NCI-H748 (cell line): ENCODE data around the gene PPP1R7.
"Not testable (repeated sequence)": the region's sequence is repeated elsewhere in the genome, so short reads cannot be mapped to it uniquely, and the experiment has no call there.

Experiments used
- DNase-seq: peaks from one replicate; lab custom pipeline; 2025; ENCODE audit not compliant: unreplicated experiment; lab: John Stamatoyannopoulos, UW

PPP1R7 gene, protein sequence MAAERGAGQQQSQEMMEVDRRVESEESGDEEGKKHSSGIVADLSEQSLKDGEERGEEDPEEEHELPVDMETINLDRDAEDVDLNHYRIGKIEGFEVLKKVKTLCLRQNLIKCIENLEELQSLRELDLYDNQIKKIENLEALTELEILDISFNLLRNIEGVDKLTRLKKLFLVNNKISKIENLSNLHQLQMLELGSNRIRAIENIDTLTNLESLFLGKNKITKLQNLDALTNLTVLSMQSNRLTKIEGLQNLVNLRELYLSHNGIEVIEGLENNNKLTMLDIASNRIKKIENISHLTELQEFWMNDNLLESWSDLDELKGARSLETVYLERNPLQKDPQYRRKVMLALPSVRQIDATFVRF

DNA sequence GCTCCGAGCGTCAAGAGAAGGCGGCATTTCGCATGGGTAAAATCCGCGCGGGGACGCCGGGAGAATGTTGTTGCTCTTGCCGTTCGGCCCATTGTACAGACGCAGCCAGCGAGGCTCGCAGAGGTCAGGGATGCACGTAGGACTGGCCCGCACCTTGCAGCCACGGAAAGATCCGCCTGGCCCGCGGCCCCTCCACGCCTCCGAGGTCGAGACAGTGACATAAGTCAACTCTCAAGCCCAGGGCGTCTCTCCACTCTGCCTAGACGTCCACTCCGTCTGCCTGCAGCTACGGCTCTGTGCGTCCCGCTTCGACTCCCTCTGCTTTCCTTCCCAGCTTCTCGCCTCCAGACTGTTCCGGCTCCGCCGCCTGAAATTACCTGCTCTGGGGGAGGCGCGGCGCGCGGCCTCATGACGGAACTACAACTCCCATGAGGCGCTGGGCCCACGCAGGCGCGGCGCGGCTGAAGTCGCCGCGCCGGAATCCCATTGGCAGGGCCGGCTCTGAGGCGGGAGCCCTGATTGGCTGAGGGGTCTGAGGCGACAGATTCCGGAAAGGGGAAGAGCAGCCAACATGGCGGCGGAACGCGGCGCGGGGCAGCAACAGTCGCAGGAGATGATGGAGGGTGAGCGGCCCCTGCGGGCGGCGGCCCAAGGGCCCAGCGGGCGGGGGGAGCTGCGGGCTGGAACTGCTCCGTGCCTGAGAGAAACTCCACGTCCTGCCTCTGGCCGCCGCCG is at the start of gene PPP1R7:
Gene PPP1R7 (plus strand): TSS at position 543 of the 735 bp plus-strand sequence. CDS start 29 bp downstream, at position 572.
- peak; percentile 98 for DNase-seq

DNA sequence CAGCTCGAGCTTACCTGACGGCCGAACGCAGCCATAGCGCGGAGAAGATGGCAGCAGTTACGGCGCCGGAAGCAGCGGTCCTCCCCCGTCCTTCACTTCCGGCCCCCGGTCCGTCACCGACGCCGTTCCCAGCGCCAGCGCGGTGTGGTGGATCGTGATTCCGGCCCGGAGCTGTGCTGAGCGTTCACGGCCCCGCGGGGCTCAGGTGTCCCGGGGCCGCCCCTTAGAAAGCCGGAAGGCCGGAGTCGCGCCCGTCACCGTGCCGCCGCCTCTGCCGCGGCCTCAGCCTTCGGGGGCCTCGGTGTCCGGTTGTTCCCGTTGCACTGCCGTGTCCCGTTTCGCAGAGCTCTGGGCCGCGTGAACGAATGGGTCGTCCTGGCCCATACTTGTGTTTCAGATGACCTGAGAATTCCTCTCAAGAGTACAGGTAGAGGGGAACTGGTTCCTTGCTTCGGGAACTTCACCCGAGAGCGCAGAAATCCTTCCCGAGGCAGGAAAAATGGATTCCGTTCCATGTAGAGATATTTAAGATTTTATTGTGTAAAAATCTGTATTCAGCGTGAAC is 47.9 kb upstream of the PPP1R7 start, which contains the start of gene MTERF4:
Gene MTERF4 (minus strand): TSS at position 49 of the 565 bp plus-strand sequence. CDS start 14 bp downstream, at position 35.
- peak; percentile 91 for DNase-seq

DNA sequence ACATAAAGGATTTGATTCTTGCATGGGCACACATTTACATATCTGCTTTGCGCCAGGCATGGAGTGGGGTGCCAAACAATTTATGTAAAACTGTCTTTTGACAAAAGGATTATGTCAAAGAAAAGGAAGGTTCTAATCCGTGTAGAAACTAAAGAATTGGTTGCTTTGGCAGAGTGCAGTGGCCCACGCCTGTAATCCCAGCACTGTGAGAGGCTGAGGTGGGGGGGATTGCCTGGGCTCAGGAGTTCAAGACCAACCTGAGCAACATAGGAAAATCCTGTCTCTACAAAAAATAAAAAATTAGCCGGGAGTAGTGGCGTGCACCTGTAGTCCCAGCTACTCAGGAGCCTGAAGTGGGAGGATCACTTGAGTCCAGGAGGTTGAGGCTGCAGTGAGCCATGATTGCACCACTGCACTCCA is 47.1 kb upstream of the PPP1R7 start:
- no peak for DNase-seq

DNA sequence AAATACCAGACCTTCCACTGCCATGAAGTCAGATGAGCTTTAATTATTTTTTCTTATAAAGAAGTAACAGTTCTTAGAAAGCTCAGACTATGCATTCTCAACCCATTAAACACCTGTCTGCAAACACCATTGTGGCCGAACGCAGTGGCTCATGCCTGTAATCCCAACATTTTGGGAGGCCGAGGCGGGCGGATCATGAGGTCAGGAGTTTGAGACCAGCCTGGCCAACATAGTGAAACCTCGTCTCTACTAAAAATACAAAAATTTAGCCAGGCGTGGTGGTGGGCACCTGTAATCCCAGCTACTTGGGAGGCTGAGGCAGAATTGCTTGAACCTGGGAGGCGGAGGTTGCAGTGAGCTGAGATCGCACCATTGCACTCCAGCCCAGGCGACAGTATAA is 45.7 kb upstream of the PPP1R7 start:
- DNase-seq: not testable (repeated sequence)

DNA sequence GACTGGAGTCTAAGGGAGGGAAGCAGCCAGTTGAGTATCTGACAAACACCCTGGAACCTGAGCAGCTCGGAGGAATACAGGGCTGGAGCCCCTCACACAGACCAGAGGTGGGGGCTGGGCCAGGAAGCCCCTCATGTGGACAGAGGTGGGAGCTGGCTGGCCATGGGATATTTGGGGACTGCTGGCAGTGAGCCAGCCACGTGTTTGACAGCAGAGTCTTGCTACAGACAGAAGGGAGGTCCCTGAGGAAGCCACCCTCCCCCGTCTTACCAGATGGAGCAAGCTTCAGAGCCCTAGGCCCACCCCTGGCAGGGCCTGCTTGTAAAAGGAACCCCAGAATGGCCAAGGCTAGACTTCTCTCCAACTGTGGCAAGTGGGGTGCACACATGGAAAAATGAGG is 44.6 kb upstream of the PPP1R7 start:
- no peak for DNase-seq

DNA sequence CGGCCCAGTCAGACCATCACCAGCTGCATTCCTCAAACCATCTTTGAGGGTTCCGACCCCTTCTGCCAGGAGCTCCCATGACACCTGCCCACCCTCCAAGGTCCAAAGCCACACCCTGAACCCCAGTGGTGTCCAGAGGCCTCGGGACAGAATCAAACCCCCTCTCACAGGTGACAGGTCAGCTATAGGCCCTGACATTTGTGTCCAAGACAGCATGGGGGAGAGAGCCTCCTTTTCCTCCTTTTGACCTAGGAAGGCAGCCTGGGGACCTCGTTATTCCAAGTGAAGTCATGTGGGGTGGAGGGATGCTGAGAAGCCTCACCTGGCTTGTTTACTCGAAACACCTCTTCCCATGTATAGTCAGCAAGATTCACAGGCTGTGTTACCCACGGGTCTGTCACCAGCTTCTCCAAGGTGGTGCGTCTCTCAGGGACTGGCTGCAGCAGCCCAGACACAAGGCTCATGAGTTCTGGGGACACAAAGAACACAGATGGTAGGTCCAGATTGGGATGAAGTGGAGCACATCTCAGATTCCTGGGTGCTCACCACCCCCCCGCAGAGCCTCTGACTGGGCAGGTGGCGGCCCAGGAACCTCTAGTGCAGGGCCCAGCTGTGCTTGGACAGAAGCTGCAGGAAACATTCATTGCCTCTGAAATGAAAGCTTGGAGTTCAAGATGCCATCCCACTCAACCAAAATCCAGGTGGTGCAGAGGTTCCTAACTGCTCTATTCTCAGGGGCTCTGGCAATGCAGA is 43.1 kb upstream of the PPP1R7 start:
- DNase-seq: no peak

DNA sequence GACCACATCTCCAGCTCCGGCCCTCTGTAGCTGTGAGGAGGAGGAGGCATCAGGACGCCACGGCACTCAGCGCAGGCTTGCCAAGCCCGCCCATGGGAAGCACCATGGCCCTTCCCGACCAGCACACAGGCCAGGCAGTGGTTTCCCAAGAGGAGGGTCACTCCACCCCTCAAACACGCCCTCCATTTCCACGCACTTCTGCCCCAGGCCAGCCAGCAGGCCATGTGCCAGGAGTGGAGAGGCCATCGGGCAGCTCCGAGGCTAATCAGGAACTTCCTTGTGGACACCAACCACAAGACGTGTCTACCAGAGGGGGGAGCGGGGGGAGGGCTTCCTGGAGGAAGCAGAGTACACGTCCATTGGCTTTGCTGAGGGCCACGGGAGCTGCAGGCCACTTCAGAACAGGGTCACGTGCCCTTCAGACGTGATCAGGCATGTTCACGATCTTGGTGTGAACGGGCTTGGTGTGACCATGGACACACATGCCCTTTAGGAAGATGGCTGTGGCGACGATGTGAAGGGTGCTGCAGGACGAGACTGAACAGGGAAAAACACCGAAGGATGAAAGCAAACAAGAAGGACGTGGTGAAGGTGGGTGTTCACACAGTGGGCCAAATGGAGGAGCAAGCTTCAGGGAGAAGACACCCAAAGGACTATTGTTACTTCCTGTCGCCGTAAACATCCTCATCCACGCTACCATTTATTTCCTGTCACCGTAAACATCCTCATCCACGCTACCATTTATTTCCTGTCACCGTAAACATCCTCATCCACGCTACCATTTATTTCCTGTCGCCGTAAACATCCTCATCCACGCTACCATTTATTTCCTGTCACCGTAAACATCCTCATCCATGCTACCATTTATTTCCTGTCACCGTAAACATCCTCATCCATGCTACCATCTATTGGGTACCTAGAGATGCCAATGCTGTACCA is 41.7 kb upstream of the PPP1R7 start:
- DNase-seq: no peak

DNA sequence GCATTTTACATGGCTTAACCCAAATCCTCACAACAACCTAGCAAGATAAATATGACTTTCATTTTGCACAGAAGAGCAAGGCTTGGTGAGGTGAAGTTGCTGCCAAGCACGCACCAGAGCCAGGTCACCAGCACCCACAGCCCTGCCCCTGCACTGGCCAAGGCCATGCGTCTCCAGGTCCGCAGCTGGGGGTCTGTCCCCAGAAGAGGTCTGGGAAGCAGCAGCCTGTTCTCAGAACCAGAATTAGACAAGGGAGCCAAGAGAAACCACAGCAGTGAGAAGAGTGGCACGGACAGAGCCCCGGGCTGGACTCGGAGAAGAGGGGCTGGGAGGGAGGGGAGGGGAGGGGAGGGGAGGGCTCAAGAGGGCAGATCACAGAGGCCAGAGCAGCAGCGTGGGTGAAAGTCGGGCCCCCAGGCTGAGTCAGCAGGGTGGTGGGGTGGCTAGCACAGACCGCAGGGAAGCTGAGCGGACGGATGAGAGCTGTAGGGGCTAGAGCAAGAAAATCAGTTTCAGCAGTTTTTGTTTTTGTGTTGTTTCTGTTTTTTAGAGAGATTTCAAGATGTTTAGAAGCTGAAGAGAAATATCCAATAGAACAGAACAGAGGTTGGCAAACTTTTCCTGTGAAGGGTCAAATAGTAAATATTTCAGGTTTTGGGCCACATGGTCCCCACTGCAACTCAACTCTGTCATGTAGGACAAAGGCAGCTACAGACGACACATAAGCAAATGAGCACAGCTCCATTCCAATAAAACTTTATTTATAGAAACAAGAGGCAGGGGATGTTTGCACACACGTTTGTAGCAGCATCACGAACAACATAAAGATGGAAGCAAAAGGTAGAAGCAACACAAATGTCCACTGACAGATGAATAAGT is 40.8 kb upstream of the PPP1R7 start:
- DNase-seq: no peak

DNA sequence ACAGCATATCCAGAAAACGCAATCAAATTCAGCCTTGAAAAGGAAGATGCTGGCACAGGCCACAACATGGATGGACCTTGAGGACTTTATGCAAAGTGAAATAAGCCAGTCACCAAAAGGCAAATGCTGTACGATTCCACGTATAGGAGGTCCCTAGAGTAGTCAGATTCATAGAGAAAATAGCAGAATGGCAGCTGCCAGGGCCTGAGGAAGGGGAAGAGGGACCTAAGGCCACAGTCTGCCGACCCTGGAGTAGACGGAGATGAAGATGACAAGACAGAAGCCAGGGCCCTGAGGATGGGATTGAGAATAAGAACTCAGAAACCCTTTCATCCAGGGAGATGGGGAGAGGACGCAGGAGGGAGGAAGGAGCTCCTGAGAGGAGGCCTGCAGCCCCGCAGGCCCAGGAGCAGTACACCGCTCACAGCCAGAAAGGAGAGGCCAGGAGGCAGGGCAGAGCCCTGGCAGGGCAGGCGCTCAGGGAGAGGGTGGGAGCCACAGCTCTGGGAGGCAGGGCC is 40.1 kb upstream of the PPP1R7 start:
- DNase-seq: no peak

DNA sequence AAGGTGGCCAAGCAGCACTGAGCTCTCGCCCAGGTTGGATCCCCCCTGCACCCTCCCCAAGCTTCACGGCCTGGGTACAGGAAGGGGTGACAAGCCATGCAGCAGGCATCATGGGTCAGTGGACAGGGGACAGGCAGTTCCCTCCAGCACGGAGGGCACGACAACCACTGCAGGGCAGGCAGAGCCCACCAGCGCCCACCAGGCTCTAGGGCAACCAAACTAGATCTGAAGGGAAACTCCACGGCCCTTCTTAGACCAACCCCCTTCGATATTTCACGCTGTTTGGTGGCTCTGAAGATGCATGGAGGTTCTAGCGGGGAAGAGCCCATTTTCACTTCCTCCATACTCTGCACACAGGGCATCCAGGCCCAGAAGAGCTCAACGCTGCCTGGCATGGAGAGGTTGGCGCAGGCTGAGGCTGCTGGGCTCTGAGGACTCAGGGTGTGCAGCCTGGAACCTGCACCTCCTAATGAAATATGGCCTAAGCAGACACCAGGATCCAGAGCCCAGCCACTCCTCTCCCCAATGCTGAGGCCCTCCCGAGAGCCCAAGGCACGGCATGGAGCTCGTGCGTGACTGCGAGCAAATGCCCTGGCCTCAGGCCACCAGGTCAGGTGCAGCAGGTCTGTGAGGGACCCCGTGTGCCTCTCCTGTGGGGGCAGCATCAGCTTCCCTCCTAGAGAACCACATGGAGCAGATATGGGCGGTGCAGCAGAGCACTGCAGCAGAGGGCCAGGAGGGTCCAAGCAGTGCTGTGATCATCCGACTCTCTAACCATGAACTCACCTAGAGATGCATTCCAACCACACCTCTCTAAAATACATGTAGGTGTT is 39.4 kb upstream of the PPP1R7 start:
- DNase-seq: no peak

DNA sequence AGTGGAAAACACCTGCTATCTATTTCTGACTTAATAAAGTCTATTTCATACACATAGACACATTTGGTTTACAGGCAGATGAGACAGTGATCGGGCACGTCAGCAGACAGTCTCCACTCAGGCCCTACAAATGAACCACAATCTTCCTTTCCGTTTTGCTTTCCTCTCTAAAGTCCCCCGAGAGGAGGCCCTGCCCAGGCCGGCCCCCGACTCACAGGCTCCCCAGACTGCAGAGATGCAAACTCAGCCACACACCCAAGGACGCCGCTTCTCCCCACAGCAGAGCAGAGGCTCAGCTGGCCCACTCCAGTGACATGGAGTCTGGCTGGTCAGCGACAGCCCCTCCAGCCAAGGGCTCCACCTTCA is 38.8 kb upstream of the PPP1R7 start:
- DNase-seq: no peak

DNA sequence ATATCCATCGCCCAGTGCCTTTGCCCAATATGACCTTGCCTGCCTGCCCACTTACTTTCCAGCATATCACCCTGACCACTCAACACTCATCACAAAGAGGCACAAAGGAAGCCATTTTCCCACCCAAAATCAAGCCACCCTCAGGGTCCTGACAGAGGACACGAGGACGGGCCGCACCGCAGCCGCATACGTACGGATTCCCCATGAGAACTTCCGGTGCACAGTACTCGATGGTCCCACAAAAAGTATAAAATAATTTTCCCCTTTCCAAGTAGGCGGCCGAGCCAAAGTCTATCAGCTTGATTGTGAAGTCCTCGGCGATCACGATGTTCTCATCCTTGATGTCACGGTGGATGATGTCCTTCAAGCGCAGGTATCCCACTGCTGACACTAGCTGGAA is 38.2 kb upstream of the PPP1R7 start:
- no peak for DNase-seq

DNA sequence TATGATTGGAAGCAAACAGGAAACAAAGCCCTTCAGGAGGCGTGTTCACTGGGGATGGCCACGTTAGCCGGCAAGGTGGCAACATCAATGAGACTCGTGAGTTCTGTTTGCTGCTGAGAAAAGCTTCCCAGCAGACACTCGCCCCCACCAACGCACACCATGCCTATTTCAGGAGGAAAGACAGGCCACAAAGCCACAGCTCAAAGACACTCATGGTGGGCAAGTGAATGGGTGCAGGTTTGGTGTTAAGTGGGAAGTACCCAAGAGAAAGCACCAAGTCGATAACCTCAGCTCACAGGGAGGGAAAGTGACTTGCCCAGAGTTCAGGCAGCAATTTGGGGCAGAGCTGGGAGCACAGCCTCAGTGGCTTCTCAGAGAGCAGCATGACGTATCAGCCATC is 37.7 kb upstream of the PPP1R7 start:
- no peak for DNase-seq

DNA sequence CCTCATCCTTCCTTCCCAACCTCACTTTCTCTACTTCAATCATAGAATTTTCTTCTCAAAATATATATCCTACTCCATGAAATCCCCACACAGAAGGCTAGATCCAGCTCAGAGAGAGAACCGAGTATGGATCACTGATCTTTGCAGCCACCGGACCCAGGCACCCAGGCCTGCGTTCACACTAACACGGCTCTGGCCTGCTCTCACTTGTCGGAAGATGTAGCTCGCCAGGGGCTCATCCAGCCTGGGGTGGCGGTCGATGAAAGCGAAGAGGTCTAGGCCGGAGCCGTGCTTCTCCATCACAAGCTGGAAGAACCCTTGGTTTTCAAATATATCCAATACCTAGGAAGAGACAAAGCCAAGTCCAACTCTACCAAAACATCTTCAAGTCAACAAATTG is 35.4 kb upstream of the PPP1R7 start:
- DNase-seq: no peak

DNA sequence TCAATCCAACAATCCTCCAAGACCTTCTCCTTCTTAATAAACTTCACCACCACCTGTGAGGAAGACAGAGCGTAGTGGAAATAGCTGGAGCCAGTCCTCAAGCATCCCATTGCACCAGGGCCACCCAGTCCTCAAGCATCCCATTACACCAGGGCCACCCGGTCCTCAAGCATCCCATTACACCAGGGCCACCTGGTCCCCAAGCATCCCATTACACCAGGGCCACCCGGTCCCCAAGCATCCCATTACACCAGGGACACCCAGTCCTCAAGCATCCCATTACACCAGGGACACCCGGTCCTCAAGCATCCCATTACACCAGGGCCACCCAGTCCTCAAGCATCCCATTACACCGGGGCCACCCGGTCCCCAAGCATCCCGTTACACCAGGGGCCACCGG is 34.9 kb upstream of the PPP1R7 start:
- no peak for DNase-seq

DNA sequence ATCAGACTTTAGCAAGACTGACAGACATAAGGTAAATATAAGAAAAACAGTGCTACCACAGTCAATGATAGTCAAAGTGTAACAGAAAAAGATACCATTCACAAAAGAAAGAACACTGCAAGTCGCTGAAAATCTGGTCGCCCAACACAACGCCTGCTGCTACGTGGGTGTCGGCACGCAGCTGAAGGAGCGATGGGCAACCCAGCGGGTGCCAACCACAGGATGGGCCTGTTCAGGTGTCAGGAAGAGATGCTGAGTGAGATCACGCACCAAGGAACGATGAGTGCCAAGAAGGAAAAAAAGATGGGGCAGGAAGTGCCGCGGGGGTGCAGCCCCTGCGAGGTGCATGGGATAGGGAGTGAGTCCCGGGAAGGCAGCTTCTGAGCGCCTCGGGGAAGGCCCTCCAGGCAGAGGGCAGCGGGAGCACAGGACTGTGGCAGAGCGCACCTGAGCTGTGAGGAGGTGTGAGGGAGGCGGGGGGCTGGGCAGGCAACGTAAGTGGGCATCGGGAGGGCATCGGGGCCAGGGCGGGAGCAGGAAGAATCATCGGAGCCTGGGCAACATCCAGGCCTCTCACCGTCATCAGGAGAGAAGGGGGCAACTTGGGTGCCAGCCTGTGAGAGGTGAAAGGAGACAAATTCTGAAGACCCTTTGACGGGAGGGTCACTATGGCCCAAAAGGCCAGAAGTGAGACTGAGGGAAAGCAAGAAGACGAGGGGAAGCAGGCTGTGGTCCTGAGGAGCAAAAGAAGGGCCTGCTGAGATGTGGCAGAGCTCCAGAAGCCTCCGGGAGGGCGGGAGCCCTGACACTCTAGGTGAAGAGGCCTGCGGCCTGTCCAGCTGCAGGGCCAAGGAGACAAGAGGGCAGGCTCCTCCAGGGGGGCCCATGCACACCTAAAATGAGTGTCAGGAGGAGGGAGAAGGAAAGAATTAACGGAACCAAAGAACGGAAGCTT is 33.4 kb upstream of the PPP1R7 start:
- DNase-seq: no peak
